Keratinocyte (primary cell): Measurements from ENCODE around the gene TTC23L. TPM values are rescaled to one million over a fixed set of nuclear protein-coding genes. Genes with fewer than 3 reads are reported as not detected.

Experiments
- DNase-seq: peaks from one replicate; pipeline ENCODE4 v3.0.0-alpha.2; 2011; ENCODE audit warnings: low read depth, missing footprints, low spot score
- FAIRE-seq: peaks from 2 replicates; lab custom pipeline; 2011; peaks lifted over from hg19 to GRCh38; lab: Jason Lieb, UNC
- H2AFZ ChIP-seq: 2 replicates; pipeline ENCODE4 v1.6.0; 2012; ENCODE audit warnings: low read length, control low read depth, inconsistent platforms; ENCODE audit not compliant: control insufficient read depth
- H3K27ac ChIP-seq: 2 replicates; pipeline ENCODE4 v1.5.1; 2011; ENCODE audit warnings: low read length; ENCODE audit not compliant: control insufficient read depth, insufficient read depth
- H3K27me3 ChIP-seq: 3 replicates; pipeline ENCODE4 v1.6.0; 2011; ENCODE audit warnings: low read length; ENCODE audit not compliant: control insufficient read depth, insufficient read depth; ENCODE audit errors: extremely low read depth
- H3K36me3 ChIP-seq, 2 experiments: 2 replicates in 1 of 2; 3 replicates in 1 of 2; pipeline ENCODE4 v1.5.1; 2011; ENCODE audit warnings: low read length in 2 of 2, mild to moderate bottlenecking in 1 of 2; ENCODE audit not compliant: control insufficient read depth in 2 of 2, insufficient read depth in 2 of 2; ENCODE audit errors: extremely low read depth in 1 of 2
- H3K4me1 ChIP-seq: 3 replicates; pipeline ENCODE4 v1.5.1; 2011; ENCODE audit warnings: low read length; ENCODE audit not compliant: control insufficient read depth, insufficient read depth; ENCODE audit errors: extremely low read depth
- H3K4me2 ChIP-seq: 3 replicates; pipeline ENCODE4 v1.6.0; 2011; ENCODE audit warnings: low read depth, low read length; ENCODE audit not compliant: control insufficient read depth, insufficient read depth; ENCODE audit errors: extremely low read depth
- H3K4me3 ChIP-seq, 3 experiments: fragments of 200-600 bp in 1 of 3; sonication (generic) in 1 of 3; 2 replicates in 2 of 3; 3 replicates in 1 of 3; pipeline ENCODE4 v1.5.1; 2011 to 2016; ENCODE audit warnings: low read length in 3 of 3, mild to moderate bottlenecking in 3 of 3, control low read depth in 2 of 3, inconsistent platforms in 1 of 3, low read depth in 1 of 3, mixed read lengths in 1 of 3, mixed run types in 1 of 3, moderate library complexity in 1 of 3; ENCODE audit not compliant: control insufficient read depth in 2 of 3, insufficient read depth in 2 of 3; ENCODE audit errors: extremely low read depth in 1 of 3
- H3K79me2 ChIP-seq: 2 replicates; pipeline ENCODE4 v1.6.0; 2012; ENCODE audit warnings: low read length; ENCODE audit not compliant: control insufficient read depth, insufficient read depth
- H3K9ac ChIP-seq: 3 replicates; pipeline ENCODE4 v1.6.0; 2011; ENCODE audit warnings: low read length; ENCODE audit not compliant: control insufficient read depth, insufficient read depth; ENCODE audit errors: extremely low read depth
- H3K9me1 ChIP-seq: 3 replicates; pipeline ENCODE4 v1.6.0; 2011; ENCODE audit warnings: low read length; ENCODE audit not compliant: control insufficient read depth, insufficient read depth; ENCODE audit errors: extremely low read depth
- H3K9me3 ChIP-seq: 2 replicates; pipeline ENCODE4 v1.5.1; 2012; ENCODE audit warnings: low read depth, low read length; ENCODE audit not compliant: control insufficient read depth
- H4K20me1 ChIP-seq: 3 replicates; pipeline ENCODE4 v1.6.0; 2011; ENCODE audit warnings: low read length; ENCODE audit not compliant: control insufficient read depth, insufficient read depth; ENCODE audit errors: extremely low read depth
- CTCF ChIP-seq, 3 experiments: IDR thresholded peaks in 1 of 3; conservative IDR thresholded peaks in 1 of 3; optimal IDR thresholded peaks in 1 of 3; 2 replicates in 2 of 3; 3 replicates in 1 of 3; pipeline versions ENCODE3 to v1.5.1; 2011; ENCODE audit warnings: low read length in 3 of 3, mild to moderate bottlenecking in 3 of 3, moderate library complexity in 2 of 3, control low read depth in 1 of 3, inconsistent platforms in 1 of 3; ENCODE audit not compliant: insufficient read depth in 2 of 3; ENCODE audit errors: extremely low read depth in 1 of 3
- EZH2 ChIP-seq: IDR thresholded peaks from one replicate; pipeline ENCODE4 v1.6.1; 2012; ENCODE audit warnings: inconsistent platforms, mild to moderate bottlenecking, low read length, moderate library complexity
- dilution Hi-C: fragments of 300-500 bp; cut with MboI; formaldehyde crosslinking; loops from one replicate; pipeline ENCODE4 v1.7.0; 2020; ENCODE audit warnings: low sequenced_read_pairs; ENCODE audit not compliant: extremely low pct_ligation_motif_present
- polyA plus RNA-seq, 5 experiments: library from polyadenylated mRNA; depleted of rRNA in 3 of 5; stranded (reverse) in 3 of 5; stranded (forward) in 1 of 5; unstranded in 1 of 5; fragments of >200 nt; gene quantifications; 1 replicate in 1 of 5; 2 replicates in 3 of 5; 3 replicates in 1 of 5; pipeline versions ENCODE4 v1.2.1 to v1.2.3, GENCODE V29; 2011 to 2012; ENCODE audit warnings: missing spikeins in 2 of 5, low read depth in 1 of 5, low replicate concordance in 1 of 5

Gene TTC23L
- polyA plus RNA-seq, 1 donor (not counting 4 experiments of a cell fraction or from before 2014, with no cell fraction given): 0.12 TPM

- DNase-seq: no peak
- no peaks in the 10 kb centered on the region for H3K9me3 ChIP-seq
- dilution Hi-C loops: no loop called here
- no peaks in the 10 kb centered on the region for H3K27me3 ChIP-seq
- H3K4me2 ChIP-seq: no peak overlapping the region
- no peak overlapping the region for H2AFZ ChIP-seq
- H3K36me3 ChIP-seq: no peaks in the 10 kb centered on the region
- H3K4me1 ChIP-seq: no peaks in the 10 kb centered on the region
- TF ChIP-seq CTCF (optimal IDR thresholded peaks at IDR 0.05 in 1 of 3, IDR thresholded peaks at IDR 0.05 in 1 of 3, conservative IDR thresholded peaks at IDR 0.05 in 1 of 3; ENCODE audit: extremely low read depth in 1 of 3, insufficient read depth in 2 of 3, low read length in 3 of 3): no peak
- no peak for TF ChIP-seq EZH2
- H3K4me3 ChIP-seq: no peak overlapping the region
- H4K20me1 ChIP-seq: no peaks in the 10 kb centered on the region
- no peak for FAIRE-seq
- H3K9me1 ChIP-seq: no peaks in the 10 kb centered on the region
- H3K9ac ChIP-seq: no peak overlapping the region
- no peak overlapping the region for H3K27ac ChIP-seq
- H3K79me2 ChIP-seq: no peaks in the 10 kb centered on the region
These were observed 53.5 kb downstream of the TTC23L start for GRCh38 chr5:34892414-34892813.

GRCh38 chr5:34894716-34895115 is 55.8 kb downstream of the TTC23L start:
- no peaks in the 10 kb centered on the region for H3K79me2 ChIP-seq
- no peak for DNase-seq
- no peak overlapping the region for H3K9ac ChIP-seq
- no peaks in the 10 kb centered on the region for H3K9me1 ChIP-seq
- no peak overlapping the region for H3K4me2 ChIP-seq
- no peaks in the 10 kb centered on the region for H3K27me3 ChIP-seq
- H3K36me3 ChIP-seq: no peaks in the 10 kb centered on the region
- no peaks in the 10 kb centered on the region for H4K20me1 ChIP-seq
- H2AFZ ChIP-seq: no peak overlapping the region
- no peak for FAIRE-seq
- no peak for TF ChIP-seq CTCF (optimal IDR thresholded peaks at IDR 0.05 in 1 of 3, IDR thresholded peaks at IDR 0.05 in 1 of 3, conservative IDR thresholded peaks at IDR 0.05 in 1 of 3; ENCODE audit: extremely low read depth in 1 of 3, insufficient read depth in 2 of 3, low read length in 3 of 3)
- TF ChIP-seq EZH2: no peak
- H3K4me3 ChIP-seq: no peak overlapping the region
- no peaks in the 10 kb centered on the region for H3K9me3 ChIP-seq
- dilution Hi-C loops: no loop called here
- H3K27ac ChIP-seq: no peak overlapping the region
- H3K4me1 ChIP-seq: peaks cover 5% of the 10 kb centered on the region
